Measurements from ENCODE around the gene SKI. TPM values are rescaled to one million over a fixed set of nuclear protein-coding genes. Genes with fewer than 3 reads are reported as not detected.

SKI gene
- total RNA-seq, 1 donor from 2014 or later, result 66.2 TPM

DNA sequence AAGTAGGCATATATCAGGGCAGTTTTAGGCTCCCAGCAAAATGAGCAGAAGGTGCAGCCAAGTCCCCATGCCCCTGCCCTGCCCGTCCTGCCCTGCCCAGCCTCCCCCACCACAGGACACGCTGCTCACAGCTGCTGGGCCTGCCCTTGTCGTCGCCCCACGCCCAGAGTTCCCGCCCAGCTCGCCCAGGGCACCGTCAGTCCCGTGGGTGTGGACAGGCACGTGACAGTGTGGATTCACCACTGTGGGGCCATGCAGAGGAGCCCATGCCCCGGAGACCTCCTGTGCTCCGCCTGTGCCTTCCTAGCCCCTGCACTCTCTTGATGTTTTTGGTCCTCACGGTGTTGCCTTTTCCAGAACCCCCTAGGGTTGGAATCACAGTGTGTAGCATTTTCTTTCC lies 40.5 kb upstream of the SKI start:
- Histone ChIP-seq H4K20me1 (ENCODE audit: insufficient read depth, low read length) (peaks cover 15% of the 10 kb centered on the region), H3K4me1 (ENCODE audit: insufficient read depth, low read length) (peaks cover 17% of the 10 kb centered on the region), H2AFZ (ENCODE audit: low read depth, low read length) (no peak overlapping the region), H3K27me3 (ENCODE audit: insufficient read depth, low read length) (no peaks in the 10 kb centered on the region), H3K9me3 (ENCODE audit: insufficient read depth, low read depth, low read length) (no peaks in the 10 kb centered on the region), H3K36me3 (ENCODE audit: insufficient read depth, low read length) (no peaks in the 10 kb centered on the region), H3K27ac (ENCODE audit: low read depth, low read length) (no peak overlapping the region), H3K4me3 (ENCODE audit: insufficient read depth, low read depth, low read length) (no peak overlapping the region), H3K79me2 (ENCODE audit: insufficient read depth, low read length) (peaks cover 27% of the 10 kb centered on the region), H3K9ac (ENCODE audit: low read length) (no peak overlapping the region), H3K4me2 (ENCODE audit: low read length) (no peak overlapping the region)
- Mint-ChIP-seq H3K27ac (ENCODE audit: unreplicated experiment) (no peak overlapping the region), H3K4me1 (ENCODE audit: low read depth, unreplicated experiment) (peaks cover 3% of the 10 kb centered on the region), H3K4me3 (ENCODE audit: unreplicated experiment) (no peak overlapping the region), H3K27me3 (ENCODE audit: low read depth, unreplicated experiment) (no peaks in the 10 kb centered on the region), H3K9me3 (ENCODE audit: unreplicated experiment) (no peaks in the 10 kb centered on the region), H3K36me3 (ENCODE audit: low read depth, unreplicated experiment) (peaks cover 10% of the 10 kb centered on the region)
- no peak for TF ChIP-seq EZH2 (IDR thresholded peaks at IDR 0.05; ENCODE audit: insufficient read depth, low read length)
- TF ChIP-seq, protein P1, sequence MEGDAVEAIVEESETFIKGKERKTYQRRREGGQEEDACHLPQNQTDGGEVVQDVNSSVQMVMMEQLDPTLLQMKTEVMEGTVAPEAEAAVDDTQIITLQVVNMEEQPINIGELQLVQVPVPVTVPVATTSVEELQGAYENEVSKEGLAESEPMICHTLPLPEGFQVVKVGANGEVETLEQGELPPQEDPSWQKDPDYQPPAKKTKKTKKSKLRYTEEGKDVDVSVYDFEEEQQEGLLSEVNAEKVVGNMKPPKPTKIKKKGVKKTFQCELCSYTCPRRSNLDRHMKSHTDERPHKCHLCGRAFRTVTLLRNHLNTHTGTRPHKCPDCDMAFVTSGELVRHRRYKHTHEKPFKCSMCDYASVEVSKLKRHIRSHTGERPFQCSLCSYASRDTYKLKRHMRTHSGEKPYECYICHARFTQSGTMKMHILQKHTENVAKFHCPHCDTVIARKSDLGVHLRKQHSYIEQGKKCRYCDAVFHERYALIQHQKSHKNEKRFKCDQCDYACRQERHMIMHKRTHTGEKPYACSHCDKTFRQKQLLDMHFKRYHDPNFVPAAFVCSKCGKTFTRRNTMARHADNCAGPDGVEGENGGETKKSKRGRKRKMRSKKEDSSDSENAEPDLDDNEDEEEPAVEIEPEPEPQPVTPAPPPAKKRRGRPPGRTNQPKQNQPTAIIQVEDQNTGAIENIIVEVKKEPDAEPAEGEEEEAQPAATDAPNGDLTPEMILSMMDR (IDR thresholded peaks at IDR 0.05; ENCODE audit: insufficient read depth, low read depth, low read length), result no peak
- FAIRE-seq, result no peak
- no peak for DNase-seq (ENCODE audit: low read depth)

DNA sequence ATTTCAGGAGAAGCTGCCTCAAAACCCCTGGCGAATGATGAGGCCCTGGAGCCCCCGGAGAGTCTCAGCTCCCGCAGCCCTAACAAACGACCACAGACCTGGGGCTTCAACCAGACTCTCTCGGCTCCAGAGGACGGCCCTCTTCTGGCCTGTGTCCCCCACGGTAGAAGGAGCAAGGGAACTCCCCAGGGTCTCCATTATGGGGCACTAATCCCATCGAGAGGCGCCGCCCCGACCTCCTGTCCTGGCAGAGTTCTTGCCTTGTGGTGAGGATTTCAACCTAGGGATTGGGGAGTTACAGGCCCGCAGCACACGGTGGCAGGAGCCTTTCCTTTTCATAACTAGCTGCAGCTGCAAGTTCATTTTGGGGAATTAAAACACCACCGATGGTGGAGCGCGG lies 39.8 kb upstream of the SKI start:
- TF ChIP-seq, protein P1 (IDR thresholded peaks at IDR 0.05; ENCODE audit: insufficient read depth, low read depth, low read length), result no peak
- no peak for TF ChIP-seq EZH2 (IDR thresholded peaks at IDR 0.05; ENCODE audit: insufficient read depth, low read length)
- Mint-ChIP-seq H3K9me3 (ENCODE audit: unreplicated experiment) (no peaks in the 10 kb centered on the region), H3K4me1 (ENCODE audit: low read depth, unreplicated experiment) (peaks cover 3% of the 10 kb centered on the region), H3K27me3 (ENCODE audit: low read depth, unreplicated experiment) (no peaks in the 10 kb centered on the region), H3K27ac (ENCODE audit: unreplicated experiment) (no peak overlapping the region), H3K4me3 (ENCODE audit: unreplicated experiment) (no peak overlapping the region), H3K36me3 (ENCODE audit: low read depth, unreplicated experiment) (peaks cover 7% of the 10 kb centered on the region)
- H4K20me1 ChIP-seq (ENCODE audit: insufficient read depth, low read length), result peaks cover 15% of the 10 kb centered on the region
- H3K4me2 ChIP-seq (ENCODE audit: low read length), result no peak overlapping the region
- H2AFZ ChIP-seq (ENCODE audit: low read depth, low read length), result no peak overlapping the region
- H3K79me2 ChIP-seq (ENCODE audit: insufficient read depth, low read length), result peaks cover 34% of the 10 kb centered on the region
- no peak overlapping the region for H3K9ac ChIP-seq (ENCODE audit: low read length)
- DNase-seq (ENCODE audit: low read depth) (no peak), FAIRE-seq (no peak)
- peaks cover 22% of the 10 kb centered on the region for H3K4me1 ChIP-seq (ENCODE audit: insufficient read depth, low read length)
- no peaks in the 10 kb centered on the region for H3K36me3 ChIP-seq (ENCODE audit: insufficient read depth, low read length)
- H3K27me3 ChIP-seq (ENCODE audit: insufficient read depth, low read length), result no peaks in the 10 kb centered on the region
- H3K27ac ChIP-seq (ENCODE audit: low read depth, low read length), result no peak overlapping the region
- H3K4me3 ChIP-seq (ENCODE audit: insufficient read depth, low read depth, low read length), result no peak overlapping the region
- H3K9me3 ChIP-seq (ENCODE audit: insufficient read depth, low read depth, low read length), result no peaks in the 10 kb centered on the region

All from astrocyte (in vitro differentiated cells and primary cell).